PC-3 (cell line): ENCODE data around the gene IQCK.

ENCODE experiments used
- EZH2 ChIP-seq: fragments of 300-600 bp; sonication (generic); IDR thresholded peaks from one replicate; pipeline ENCODE4 v1.6.1; 2017; ENCODE audit warnings: antibody characterized with exemption, mild to moderate bottlenecking, low read length; ENCODE audit not compliant: unreplicated experiment
- TF ChIP-seq, protein P1 (sequence below): fragments of 300-600 bp; sonication (generic); conservative IDR thresholded peaks from 2 replicates; pipeline ENCODE4 v1.5.1; 2017; ENCODE audit warnings: antibody characterized with exemption, low read depth, mild to moderate bottlenecking, low read length

DNA sequence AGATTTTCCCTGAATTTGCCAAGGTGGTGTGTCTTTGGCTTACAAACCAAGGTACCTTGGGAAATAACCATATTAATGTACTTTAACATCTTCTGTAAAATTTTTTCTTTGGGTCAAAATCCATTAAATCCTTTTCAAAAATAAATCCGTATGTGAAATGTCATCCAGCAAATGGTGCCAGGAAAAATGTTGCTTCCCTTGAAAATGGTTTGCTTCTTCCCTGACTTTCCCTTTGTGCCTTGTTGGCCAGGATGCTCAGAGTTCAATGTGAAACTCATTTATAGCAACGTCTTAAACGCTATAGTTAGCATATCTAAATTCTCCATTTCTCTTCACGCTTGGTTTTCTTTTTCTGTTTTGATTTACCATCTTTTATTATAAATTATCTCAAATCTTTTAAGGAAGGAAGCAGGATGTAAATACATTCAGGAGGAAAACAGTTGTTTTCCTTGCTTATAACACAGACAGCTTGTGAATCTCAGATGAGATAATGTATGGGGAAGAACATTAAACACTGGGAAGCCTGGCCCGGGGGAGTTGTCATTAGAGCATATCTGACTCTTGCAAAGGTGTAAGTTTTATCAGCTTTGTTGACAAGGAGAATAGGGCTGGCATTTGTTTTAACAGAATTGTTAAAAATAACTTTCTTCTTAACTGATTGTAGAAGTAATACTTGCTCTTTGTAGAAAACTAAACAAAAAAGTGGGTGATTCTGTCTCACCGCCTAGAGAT is 124.5 kb downstream of the IQCK start:
- TF ChIP-seq, protein P1, sequence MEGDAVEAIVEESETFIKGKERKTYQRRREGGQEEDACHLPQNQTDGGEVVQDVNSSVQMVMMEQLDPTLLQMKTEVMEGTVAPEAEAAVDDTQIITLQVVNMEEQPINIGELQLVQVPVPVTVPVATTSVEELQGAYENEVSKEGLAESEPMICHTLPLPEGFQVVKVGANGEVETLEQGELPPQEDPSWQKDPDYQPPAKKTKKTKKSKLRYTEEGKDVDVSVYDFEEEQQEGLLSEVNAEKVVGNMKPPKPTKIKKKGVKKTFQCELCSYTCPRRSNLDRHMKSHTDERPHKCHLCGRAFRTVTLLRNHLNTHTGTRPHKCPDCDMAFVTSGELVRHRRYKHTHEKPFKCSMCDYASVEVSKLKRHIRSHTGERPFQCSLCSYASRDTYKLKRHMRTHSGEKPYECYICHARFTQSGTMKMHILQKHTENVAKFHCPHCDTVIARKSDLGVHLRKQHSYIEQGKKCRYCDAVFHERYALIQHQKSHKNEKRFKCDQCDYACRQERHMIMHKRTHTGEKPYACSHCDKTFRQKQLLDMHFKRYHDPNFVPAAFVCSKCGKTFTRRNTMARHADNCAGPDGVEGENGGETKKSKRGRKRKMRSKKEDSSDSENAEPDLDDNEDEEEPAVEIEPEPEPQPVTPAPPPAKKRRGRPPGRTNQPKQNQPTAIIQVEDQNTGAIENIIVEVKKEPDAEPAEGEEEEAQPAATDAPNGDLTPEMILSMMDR: no peak
- no peak for TF ChIP-seq EZH2
